PFSK-1 (cell line): ENCODE measurements around the gene CHST5.

Experiments
- FOXP2 ChIP-seq: optimal IDR thresholded peaks from 2 replicates; pipeline ENCODE3; 2011; ENCODE audit warnings: borderline replicate concordance, control low read depth, inconsistent platforms; ENCODE audit not compliant: insufficient read depth; ENCODE audit errors: extremely low read length, extremely low read depth
- POLR2AphosphoS5 ChIP-seq: IDR thresholded peaks from 2 replicates; pipeline ENCODE4 v1.6.1; 2012; ENCODE audit warnings: low read depth, mild to moderate bottlenecking, control low read depth, low read length, moderate library complexity
- SIN3A ChIP-seq: IDR thresholded peaks from 2 replicates; pipeline ENCODE4 v1.6.1; 2012; ENCODE audit warnings: mild to moderate bottlenecking, low read length, moderate library complexity, borderline replicate concordance; ENCODE audit not compliant: insufficient read depth
- TAF1 ChIP-seq: IDR thresholded peaks from 2 replicates; pipeline ENCODE4 v1.6.1; 2012; ENCODE audit warnings: low read length, control low read depth, borderline replicate concordance; ENCODE audit not compliant: insufficient read depth
- TF ChIP-seq, protein P1 (sequence below), 2 experiments: IDR thresholded peaks; 2 replicates each; pipeline versions ENCODE4 v1.6.1 to v1.8.0; 2011 to 2012; ENCODE audit warnings: low read depth in 2 of 2, low read length in 2 of 2, control low read depth in 1 of 2, inconsistent platforms in 1 of 2, mild to moderate bottlenecking in 1 of 2, moderate library complexity in 1 of 2; ENCODE audit not compliant: insufficient read depth in 1 of 2

Gene CHST5

GRCh38 chr16:75494661-75495075 lies 41.2 kb downstream of the CHST5 start:
- TF ChIP-seq TAF1: no peak
- no peak for TF ChIP-seq SIN3A
- TF ChIP-seq POLR2AphosphoS5: no peak
- no peak for TF ChIP-seq FOXP2
- TF ChIP-seq, protein P1, sequence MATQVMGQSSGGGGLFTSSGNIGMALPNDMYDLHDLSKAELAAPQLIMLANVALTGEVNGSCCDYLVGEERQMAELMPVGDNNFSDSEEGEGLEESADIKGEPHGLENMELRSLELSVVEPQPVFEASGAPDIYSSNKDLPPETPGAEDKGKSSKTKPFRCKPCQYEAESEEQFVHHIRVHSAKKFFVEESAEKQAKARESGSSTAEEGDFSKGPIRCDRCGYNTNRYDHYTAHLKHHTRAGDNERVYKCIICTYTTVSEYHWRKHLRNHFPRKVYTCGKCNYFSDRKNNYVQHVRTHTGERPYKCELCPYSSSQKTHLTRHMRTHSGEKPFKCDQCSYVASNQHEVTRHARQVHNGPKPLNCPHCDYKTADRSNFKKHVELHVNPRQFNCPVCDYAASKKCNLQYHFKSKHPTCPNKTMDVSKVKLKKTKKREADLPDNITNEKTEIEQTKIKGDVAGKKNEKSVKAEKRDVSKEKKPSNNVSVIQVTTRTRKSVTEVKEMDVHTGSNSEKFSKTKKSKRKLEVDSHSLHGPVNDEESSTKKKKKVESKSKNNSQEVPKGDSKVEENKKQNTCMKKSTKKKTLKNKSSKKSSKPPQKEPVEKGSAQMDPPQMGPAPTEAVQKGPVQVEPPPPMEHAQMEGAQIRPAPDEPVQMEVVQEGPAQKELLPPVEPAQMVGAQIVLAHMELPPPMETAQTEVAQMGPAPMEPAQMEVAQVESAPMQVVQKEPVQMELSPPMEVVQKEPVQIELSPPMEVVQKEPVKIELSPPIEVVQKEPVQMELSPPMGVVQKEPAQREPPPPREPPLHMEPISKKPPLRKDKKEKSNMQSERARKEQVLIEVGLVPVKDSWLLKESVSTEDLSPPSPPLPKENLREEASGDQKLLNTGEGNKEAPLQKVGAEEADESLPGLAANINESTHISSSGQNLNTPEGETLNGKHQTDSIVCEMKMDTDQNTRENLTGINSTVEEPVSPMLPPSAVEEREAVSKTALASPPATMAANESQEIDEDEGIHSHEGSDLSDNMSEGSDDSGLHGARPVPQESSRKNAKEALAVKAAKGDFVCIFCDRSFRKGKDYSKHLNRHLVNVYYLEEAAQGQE (IDR thresholded peaks at IDR 0.05; ENCODE audit: insufficient read depth in 1 of 2, low read depth in 2 of 2, low read length in 2 of 2): no peak

- no peak for TF ChIP-seq FOXP2
- no peak for TF ChIP-seq POLR2AphosphoS5
- TF ChIP-seq, protein P1 (IDR thresholded peaks at IDR 0.05; ENCODE audit: insufficient read depth in 1 of 2, low read depth in 2 of 2, low read length in 2 of 2): no peak
- no peak for TF ChIP-seq TAF1
- no peak for TF ChIP-seq SIN3A
Measured at GRCh38 chr16:75494184-75494583, 41.7 kb downstream of the CHST5 start.

DNA sequence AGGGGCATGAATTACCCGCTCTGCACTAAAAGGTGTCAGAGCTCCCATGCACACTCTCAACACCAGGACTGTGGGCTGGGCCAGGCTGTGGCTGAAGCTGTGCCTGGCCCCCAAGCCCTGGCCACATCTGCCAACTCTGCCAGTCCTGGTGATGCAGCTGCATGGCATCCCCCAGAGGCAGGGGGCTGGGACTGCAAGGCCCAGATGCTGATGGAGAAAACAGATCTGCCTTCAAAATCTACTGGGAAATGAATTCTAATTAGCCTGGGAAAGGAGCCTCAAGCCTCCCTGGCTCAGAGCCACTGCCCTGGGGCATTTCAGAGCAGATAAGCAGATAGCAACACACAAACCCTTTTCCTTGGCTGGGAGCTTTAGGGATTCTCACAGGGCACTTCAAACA lies 44.0 kb downstream of the CHST5 start:
- TF ChIP-seq FOXP2 (no peak), POLR2AphosphoS5 (no peak), TAF1 (no peak), SIN3A (no peak)
- TF ChIP-seq, protein P1 (IDR thresholded peaks at IDR 0.05; ENCODE audit: insufficient read depth in 1 of 2, low read depth in 2 of 2, low read length in 2 of 2): no peak

- TF ChIP-seq POLR2AphosphoS5: no peak
Measured at GRCh38 chr16:75488322-75488721, 47.6 kb downstream of the CHST5 start.

- TF ChIP-seq, protein P1 (IDR thresholded peaks at IDR 0.05; ENCODE audit: insufficient read depth in 1 of 2, low read depth in 2 of 2, low read length in 2 of 2): no peak
- no peak for TF ChIP-seq POLR2AphosphoS5
- no peak for TF ChIP-seq TAF1
Measured at GRCh38 chr16:75486676-75487313, 49.1 kb downstream of the CHST5 start.
